Tongue (tissue), 3 donors: ENCODE data around the gene ZHX3. TPM values are rescaled to one million over a fixed set of nuclear protein-coding genes. Genes with fewer than 3 reads are reported as not detected.
A peak's percentile ranks its signal among the peaks of the same experiment; 100 is the strongest.
"Not testable (repeated sequence)": the region's sequence is repeated elsewhere in the genome, so short reads cannot be mapped to it uniquely, and the experiment has no call there.

Source experiments
- DNase-seq: peaks from one replicate; pipeline ENCODE4 v3.0.0-alpha.2; 2015
- small RNA-seq: library from RNA; depleted of rRNA; stranded (forward); fragments of <200 nt; gene quantifications from one replicate; pipeline ENCODE3, GENCODE V24; 2014; ENCODE audit warnings: low replicate concordance
- total RNA-seq: library from RNA; depleted of rRNA; stranded (reverse); fragments of >200 nt; gene quantifications from one replicate; pipeline ENCODE4 v1.2.3, GENCODE V29; 2014

The ZHX3 gene
- total RNA-seq, 1 donor from 2014 or later = 18.1 TPM

GRCh38 chr20:41134362-41135186, 183.0 kb downstream of the ZHX3 start:
- DNase-seq = no peak

DNA sequence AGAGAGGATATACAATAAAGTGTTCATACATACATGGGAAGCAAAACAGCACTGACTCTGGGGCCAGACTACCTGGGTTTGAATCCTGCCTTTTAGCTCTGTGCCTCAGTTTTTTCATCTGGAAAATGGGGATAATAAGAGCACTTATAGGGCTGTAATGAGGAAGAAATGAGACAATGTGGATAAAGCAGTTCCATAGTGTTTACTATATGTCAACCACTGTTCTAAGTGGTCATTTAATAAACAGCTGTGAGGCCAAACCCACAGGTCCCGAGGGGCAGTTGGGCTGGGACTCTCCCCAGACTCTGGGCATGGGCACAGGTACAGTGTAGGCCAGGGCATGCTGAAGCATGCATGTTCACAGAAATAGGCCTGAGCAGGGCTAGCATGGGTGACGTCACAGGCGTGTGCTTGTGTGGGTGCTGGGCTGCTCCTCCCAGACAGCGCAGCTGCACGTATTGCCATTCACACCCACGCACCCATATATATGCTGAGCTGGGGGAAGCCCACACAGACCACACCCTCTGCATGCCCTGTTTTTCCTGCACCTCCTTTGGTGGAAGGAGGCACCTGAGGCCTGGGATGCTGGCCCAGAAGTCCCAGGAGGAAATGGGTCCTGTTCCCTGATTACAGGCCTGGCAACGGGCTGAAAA, 183.7 kb downstream of the ZHX3 start:
- peak; percentile 36 for DNase-seq

DNA sequence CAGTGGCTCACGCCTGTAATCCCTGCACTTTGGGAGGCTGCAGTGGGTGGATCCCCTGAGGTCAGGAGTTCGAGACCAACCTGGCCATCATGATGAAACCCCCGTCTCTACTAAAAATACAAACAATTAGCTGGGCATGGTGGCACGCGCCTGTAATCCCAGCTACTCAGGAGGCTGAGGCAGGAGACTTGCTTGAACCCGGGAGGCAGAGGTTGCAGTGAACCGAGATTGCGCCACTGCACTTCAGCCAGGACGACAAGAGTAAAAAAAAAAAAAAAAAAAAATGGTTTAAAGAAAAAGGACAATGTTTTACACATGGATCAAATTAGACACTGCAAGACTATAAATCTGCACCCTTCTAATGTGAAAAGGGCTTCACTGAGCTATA, 185.1 kb downstream of the ZHX3 start:
- not testable (repeated sequence) for DNase-seq

GRCh38 chr20:41131594-41132387, 185.7 kb downstream of the ZHX3 start:
- no peak for DNase-seq

Small RNA genes lying within 50 kb of the gene (small RNA-seq; reads per million reads assigned to genes)
- gene AL022394.1 (not detected), gene MIR6871 (not detected), gene RN7SL615P (not detected)

Other genes with a start within 250 kb of the ZHX3 start
- 104 TPM for gene PLCG1, start 180.2 kb downstream of the ZHX3 start, total RNA-seq
- gene LPIN3, start 23.1 kb upstream of the ZHX3 start, total RNA-seq = 11.0 TPM
- gene EMILIN3, start 49.1 kb upstream of the ZHX3 start, total RNA-seq = 68.9 TPM